Measurements from ENCODE around the gene DCANP1.

DCANP1 gene

DNA sequence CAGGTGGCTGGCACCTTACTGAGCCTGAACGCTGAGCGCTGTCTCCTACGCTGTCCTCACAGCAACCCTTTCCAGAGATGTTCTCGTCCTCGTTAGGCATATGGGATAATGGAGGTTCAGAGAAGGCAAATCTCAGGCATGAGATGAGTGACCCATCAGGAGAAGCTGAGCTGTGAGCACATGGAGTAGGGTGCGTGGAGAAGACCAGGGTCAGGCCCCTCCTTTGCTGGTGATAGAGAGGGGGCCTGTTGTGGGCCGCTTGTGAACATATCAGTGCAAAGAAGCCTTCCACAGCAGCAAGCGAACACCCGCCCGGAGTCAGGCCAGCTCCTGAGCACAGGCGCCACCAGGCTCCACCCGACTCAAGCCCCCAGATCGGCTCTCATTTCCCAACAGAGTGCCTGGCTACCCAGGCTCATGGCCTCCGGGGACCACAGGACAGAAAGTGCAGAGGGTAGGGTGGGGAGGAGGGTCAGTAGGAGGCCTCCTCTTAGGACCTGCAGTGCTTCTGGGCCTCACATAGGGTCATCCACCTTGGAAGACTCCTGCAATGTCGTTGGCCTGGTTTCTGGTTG is 20.0 kb upstream of the DCANP1 start:
- DNase-seq (no peak), ATAC-seq (no peak)
- Mint-ChIP-seq H3K4me3 (no peak overlapping the region), H3K27ac (no peak overlapping the region), H3K9me3 (no peaks in the 10 kb centered on the region), H3K27me3 (peaks cover 62% of the 10 kb centered on the region), H3K4me1 (peaks cover 8% of the 10 kb centered on the region)

DNA sequence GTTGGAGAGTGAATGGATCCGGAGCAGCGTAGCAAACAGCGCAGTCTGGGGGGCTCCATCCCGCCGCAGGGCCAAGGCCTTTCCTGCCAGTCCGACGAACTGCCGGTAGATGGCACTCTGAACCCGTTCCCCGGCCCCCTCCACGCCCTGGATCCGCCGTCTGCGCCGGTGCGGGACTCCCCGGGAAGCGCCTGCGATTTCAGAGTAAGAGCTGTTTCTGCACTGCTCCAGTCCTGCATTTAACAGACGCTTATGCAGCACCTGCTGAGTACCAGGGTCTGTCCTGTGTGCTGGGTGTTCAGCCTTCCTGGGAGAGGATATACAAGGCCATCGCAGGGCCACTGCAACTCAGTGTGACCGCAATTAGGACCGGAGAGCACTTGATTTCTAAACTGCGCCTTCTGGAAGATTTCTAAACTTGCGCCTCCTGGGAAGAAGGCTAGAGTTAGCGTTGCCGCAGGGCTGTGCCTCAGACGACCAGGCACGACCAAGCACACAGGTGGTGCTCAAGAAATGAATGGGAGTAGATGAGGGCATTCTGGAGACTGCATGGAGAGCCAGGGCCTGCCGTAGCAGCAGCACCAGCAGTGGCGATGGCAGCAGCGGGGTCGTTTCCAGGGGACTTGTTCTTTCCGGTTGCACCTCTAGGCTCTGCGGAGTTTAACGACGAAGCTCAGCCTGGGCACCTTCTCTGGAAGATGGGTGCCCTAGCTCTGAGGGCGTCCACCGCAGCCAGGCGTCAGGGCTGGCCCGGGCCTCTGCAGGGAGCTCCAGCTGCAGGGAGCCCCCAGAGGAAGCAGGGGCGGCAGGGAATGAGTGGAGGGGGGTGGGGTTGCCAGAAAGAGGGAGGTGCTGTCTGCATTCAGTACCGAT is 19.3 kb upstream of the DCANP1 start:
- ATAC-seq (peak; percentile 88), DNase-seq (peak; percentile 75 to 77)
- Mint-ChIP-seq H3K4me3 (peak overlapping the region; percentile 60 to 75), H3K9me3 (no peaks in the 10 kb centered on the region), H3K4me1 (peaks cover 8% of the 10 kb centered on the region), H3K27me3 (peaks cover 62% of the 10 kb centered on the region), H3K27ac (no peak overlapping the region)

DNA sequence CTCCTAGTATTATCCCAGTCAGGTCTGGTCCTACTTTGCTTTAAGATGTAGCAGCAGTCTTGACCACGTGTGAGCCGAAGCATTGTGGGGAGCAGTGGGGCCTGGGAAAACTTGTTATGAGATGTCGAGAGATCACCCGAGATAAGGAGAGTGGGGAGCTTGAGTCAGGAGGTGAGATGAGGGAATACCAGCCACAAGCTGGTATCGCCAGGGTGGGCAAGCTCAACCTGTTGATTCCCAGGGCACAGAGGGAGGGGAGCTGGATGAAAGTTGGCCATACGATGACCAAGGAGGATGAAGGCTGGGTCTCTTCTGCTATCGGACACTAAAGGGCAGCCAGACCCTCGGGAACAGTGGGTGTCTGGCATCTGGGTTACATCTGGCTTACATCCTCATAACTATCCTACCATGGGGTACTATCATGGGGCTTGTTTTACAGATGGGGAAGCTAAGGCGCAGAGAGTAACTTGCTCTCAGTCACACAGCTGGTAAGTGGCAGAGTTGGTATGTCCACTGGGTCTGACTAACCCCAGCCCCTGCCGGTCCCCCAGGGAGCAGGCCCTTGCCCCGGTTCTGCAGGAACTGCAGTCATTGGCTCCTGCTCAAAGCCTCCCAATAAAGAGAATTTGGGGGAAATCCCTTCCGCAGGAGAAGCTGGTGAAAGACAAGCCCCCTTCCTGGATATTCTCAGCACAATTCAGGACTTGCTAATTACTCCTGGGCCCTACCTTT is 18.4 kb upstream of the DCANP1 start:
- Mint-ChIP-seq H3K4me1 (peaks cover 8% of the 10 kb centered on the region), H3K4me3 (no peak overlapping the region), H3K27ac (no peak overlapping the region), H3K27me3 (peaks cover 60% of the 10 kb centered on the region), H3K9me3 (no peaks in the 10 kb centered on the region)
- ATAC-seq (no peak), DNase-seq (no peak)

DNA sequence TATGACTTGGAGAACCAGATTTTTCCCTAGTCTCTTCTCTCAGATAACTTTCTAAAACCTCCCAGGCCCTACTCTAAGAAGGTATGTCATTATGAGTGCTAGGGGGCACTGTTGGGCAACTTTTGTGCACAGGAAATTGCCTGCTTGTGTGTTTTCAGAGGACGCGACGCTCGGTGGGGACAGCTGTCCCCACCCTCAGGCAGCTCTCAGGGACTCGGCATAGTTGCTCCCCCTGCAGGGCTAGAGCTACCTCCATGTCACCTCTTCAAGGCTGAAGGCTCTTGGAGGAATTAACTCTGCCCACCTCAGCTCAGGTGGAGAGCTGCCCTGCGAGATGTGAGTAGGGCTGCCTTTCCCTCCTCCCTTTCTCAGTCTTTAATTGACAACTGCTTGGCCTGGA is 15.2 kb upstream of the DCANP1 start:
- H3K27ac Mint-ChIP-seq = no peak overlapping the region
- ATAC-seq = peak; percentile 69

DNA sequence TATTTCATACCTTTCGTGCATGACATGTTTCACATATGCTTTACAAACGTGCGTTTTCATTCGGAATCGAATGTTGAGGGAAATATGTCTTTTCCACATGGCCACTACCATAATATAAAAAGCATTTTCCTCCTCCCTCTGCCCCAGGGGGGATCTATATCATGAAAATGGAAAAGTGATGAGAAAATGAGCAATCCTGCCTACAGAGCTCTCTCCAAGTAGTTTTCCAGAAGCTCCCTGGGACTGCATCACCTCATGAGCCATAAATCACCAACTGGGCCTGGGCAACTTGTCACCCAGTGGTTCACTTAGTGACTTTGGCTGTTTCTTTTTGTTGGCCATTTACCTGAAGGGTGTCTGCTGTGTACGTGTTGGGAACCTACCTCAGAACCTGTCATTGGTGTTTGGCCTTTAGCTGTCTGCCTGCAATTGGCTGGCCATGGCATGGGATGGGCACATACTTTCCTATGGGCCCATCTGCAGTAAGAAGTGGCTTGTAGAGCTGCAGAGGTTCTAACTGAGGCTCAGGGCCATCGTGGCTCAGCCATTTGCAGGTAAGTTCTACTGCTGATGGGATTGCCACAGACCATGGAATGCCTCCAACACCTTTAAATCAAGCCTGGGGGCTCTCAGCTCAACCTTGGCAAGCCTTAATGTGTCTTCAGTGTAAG is 14.5 kb upstream of the DCANP1 start:
- no peak for ATAC-seq
- Mint-ChIP-seq H3K27ac (no peak overlapping the region), H3K4me1 (peaks cover 7% of the 10 kb centered on the region)

More for the DNA sequence above, 15.2 kb upstream of the DCANP1 start:
- Mint-ChIP-seq H3K4me3 (no peak overlapping the region), H3K27me3 (peaks cover 54% of the 10 kb centered on the region), H3K4me1 (peaks cover 8% of the 10 kb centered on the region), H3K9me3 (no peaks in the 10 kb centered on the region)
- DNase-seq = peak; percentile 50 to 60

DNA sequence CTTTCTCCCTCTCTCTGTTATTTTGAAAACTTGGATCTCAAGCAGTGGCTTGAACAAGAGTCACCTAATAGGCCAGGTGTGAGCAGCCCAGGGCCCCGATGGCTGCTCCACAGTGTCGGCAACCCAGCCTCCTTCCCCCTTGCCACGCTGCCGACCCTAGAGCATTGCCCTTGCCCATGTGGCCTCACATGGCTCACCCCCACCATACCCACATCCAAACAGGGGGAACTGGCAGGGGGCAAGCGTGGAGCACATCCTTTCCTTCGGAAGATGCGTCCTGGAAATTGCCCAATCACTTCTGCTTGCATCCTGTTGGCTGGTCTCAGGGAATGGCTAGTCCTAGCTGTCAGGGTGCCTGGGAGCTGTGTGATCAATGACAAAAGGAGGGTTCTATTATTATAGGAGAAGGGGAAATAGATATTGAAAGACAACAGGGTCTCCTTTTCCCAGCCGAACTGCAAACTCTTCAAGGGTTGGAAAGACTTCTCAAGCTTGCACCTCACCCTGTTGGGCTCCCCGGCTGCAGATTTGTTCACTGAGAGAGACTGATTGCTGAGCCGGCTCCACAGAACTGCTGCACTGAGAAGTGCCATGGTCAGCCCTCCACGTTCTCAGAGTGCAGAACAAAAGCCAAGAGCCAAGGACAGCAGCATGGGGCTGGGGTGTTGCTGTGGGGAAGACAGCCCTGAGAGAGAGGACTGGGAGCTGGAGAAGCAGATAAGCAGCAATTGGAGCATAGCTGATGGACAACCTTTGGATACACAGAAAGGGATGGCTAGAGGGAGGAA is 13.3 kb upstream of the DCANP1 start:
- DNase-seq = no peak
- Mint-ChIP-seq H3K4me3 (no peak overlapping the region), H3K27me3 (peaks cover 48% of the 10 kb centered on the region), H3K9me3 (no peaks in the 10 kb centered on the region), H3K27ac (no peak overlapping the region), H3K4me1 (no peaks in the 10 kb centered on the region)
- no peak for ATAC-seq

More for the DNA sequence above, 14.5 kb upstream of the DCANP1 start:
- Mint-ChIP-seq H3K9me3 (no peaks in the 10 kb centered on the region), H3K4me3 (no peak overlapping the region), H3K27me3 (peaks cover 54% of the 10 kb centered on the region)
- DNase-seq = no peak

DNA sequence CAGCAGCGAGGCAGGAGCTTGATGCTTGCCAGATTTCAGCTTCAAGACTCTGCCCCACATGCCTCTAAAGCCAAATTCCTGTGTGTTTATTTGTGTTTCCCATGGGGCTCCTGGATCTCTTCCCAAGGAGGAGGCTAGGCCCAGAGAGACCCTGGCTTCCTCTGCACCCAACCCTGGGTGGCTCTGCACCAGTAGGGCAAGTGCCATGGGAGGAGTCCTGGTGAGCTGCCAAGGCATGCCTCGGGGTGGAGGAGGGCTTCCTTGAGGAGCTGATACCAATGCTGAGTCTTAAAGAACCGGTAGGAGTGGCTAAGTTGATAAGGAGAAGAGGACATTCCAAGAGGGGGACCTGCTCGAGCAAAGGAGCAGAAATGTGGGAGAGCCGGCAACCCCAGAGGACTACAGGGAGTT is 11.8 kb upstream of the DCANP1 start:
- H3K4me3 Mint-ChIP-seq = no peak overlapping the region
- H3K27ac Mint-ChIP-seq = no peak overlapping the region
- no peaks in the 10 kb centered on the region for H3K4me1 Mint-ChIP-seq
- peaks cover 39% of the 10 kb centered on the region for H3K27me3 Mint-ChIP-seq
- no peak for ATAC-seq
- no peak for DNase-seq
- no peaks in the 10 kb centered on the region for H3K9me3 Mint-ChIP-seq

DNA sequence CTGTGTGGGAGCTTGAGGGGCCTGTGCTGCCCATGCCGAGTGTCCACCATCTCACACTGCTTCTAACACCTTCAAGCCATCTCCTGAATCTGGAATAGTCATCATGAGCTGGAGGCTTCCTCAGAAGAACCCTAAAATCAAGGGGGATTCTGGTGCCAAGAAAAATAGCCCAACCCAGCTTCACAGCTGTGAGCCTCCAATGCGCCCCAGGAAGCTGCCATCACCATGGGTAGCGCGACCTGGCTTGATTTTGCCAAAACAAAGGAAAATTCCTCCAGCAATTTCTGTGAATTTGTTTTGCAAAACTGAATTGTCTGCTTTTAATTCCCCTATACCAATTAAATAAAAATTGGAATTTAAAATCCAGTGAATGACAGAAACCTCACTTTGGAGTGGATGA is 11.2 kb upstream of the DCANP1 start:
- Mint-ChIP-seq H3K27ac (no peak overlapping the region), H3K27me3 (peaks cover 40% of the 10 kb centered on the region), H3K4me1 (no peaks in the 10 kb centered on the region), H3K9me3 (no peaks in the 10 kb centered on the region), H3K4me3 (no peak overlapping the region)
- ATAC-seq (no peak), DNase-seq (no peak)

DNA sequence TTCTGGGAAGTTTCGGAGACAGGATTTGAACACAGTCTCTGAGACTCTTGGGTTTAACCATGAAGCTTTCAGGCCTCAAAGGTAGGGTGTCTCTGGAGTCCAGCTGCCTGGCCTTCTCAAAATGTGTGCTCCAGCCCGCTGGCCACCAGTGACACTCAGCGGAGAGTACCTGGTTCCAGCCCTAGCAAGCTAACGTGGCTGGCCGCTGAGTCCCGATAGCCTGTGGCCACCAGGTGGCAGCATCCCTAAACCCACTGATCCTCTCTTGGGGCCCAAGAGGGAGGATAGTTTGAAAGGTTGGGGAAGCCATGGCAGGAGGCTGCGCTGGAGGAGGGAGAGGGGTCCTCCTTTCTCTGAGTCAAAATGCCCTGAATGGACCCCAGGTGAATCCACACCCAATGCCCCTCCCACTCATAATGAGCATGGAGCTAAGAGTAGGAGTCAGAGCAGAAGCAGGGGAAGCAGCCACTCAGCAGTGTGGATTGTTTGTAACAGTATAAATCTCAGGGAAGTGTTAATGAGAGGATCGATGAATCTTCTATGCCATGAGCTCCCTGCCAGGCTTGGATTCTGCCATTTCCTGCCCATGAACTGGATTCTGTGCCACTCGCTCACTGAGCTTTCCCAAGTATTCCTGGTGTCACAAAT is 10.4 kb upstream of the DCANP1 start:
- Mint-ChIP-seq H3K27ac (no peak overlapping the region), H3K27me3 (peaks cover 48% of the 10 kb centered on the region), H3K4me1 (no peaks in the 10 kb centered on the region), H3K4me3 (no peak overlapping the region), H3K9me3 (no peaks in the 10 kb centered on the region)
- ATAC-seq (peak; percentile 72), DNase-seq (peak; percentile 43 to 57)

DNA sequence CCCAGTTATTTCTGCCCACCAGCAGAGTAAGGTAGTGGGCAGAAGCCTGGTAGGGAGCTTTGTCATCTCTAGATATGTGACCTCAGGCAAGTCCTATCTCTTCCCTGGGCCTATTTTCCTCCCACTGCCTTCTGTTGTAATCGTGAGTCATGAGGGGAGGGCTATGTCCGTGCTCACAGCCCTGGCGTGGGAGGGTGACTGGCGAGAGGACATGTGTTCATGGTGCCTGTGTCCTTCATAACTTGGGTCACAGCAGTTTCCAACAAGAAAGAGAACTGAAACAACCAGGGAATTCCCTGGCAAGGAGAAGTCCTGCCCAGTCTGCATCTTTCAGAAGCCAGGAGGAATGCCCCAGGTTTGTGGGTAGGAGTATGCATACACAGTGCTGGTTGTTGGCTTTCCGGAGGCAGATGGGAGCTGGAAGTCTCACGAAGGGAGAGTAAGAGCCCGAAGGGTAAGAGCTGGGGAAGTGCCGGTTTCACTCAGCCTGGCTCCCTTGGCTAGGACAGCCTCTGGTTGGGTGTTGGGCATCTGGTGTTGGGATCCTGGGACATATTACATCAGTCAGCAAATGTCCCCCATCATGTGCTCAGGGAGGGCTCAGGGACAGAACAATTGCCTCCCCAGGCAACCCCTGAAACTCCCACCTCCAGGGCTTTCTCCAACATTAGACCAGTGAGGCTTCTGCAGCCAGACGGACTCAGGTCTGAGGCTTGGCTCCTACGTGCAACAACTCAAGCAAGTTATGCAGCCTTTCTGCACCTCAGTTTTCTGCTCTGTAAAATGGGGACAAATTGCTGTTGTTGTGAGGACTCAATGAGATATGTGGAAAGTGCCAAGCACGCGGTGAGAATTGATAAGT is 9.3 kb upstream of the DCANP1 start:
- ATAC-seq (no peak), DNase-seq (no peak)
- Mint-ChIP-seq H3K27ac (peak overlapping the region in 1 of 2 donors; percentile 88), H3K4me1 (no peaks in the 10 kb centered on the region), H3K27me3 (peaks cover 53% of the 10 kb centered on the region), H3K4me3 (no peak overlapping the region), H3K9me3 (no peaks in the 10 kb centered on the region)

DNA sequence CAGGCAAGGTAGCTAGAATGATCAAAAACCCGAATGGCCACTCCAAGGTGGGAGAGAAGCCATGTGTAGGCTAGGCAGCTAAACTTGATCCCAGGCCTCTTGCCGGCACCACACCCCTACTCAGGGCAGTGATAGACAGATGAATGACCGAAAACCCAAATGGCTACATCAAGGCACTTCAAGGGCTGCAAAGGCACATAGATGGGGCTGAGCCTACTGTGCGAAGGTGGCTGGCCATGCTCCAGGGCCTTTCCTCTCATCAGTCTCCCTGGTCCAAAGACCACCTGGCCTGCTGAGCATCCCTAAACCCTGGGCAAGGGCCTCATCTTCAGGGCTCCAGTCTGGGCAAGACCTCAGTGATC is 8.7 kb upstream of the DCANP1 start:
- no peak for ATAC-seq
- Mint-ChIP-seq H3K27me3 (peaks cover 53% of the 10 kb centered on the region), H3K9me3 (no peaks in the 10 kb centered on the region), H3K4me1 (no peaks in the 10 kb centered on the region), H3K4me3 (no peak overlapping the region), H3K27ac (no peak overlapping the region)
- DNase-seq = no peak

DNA sequence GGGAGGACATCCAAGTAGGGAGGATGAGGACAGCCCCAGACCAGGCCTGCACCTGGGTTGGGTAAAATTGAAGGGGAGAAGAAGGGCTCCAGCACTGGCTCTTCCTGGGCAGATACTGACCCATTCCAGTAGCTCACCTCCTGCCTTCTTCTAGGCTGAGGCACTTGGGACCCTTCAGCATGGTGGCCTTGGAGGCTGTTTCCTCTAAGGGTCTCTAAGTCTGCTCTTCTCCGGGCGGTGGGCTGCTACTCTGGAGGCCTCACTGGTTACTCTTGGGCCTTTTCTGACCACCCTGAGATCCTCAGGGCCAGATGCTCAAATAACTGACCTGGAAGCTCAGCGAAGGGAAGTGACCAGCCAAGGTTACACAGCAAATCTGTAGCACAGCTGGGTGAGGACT is 7.8 kb upstream of the DCANP1 start:
- Mint-ChIP-seq H3K27ac (no peak overlapping the region), H3K27me3 (peaks cover 45% of the 10 kb centered on the region), H3K9me3 (no peaks in the 10 kb centered on the region), H3K4me1 (no peaks in the 10 kb centered on the region), H3K4me3 (no peak overlapping the region)
- ATAC-seq (no peak), DNase-seq (no peak)

DNA sequence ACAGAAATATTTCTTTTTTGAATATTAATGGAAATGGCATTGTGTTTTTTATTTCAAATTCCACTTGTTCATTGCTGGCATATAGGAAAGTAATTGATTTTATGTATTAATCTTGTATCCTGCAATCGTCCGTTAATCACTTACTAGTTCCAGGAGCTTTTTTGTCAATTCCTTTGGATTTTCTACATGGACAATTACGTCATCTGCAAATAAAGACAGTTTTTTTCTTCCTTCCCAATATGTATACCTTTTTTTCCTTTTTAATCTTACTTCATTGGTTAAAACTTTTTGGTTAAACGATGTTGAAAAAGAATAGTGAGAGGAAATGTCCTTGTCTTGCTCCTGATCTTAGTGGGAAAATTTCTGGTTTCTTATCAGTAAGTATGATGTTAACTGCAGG is 6.5 kb upstream of the DCANP1 start:
- Mint-ChIP-seq H3K4me1 (no peaks in the 10 kb centered on the region), H3K4me3 (no peak overlapping the region), H3K27ac (no peak overlapping the region), H3K9me3 (no peaks in the 10 kb centered on the region), H3K27me3 (peaks cover 40% of the 10 kb centered on the region)
- ATAC-seq (no peak), DNase-seq (no peak)
